K562 (cell line): Measurements from ENCODE around the gene MRGPRF. TPM values are rescaled to one million over a fixed set of nuclear protein-coding genes. Genes with fewer than 3 reads are reported as not detected.

Source experiments
- ARID1B ChIP-seq: fragments of 450-650 bp; IDR thresholded peaks from 2 replicates; pipeline ENCODE4 v1.6.1; 2016; ENCODE audit warnings: antibody characterized with exemption, mild to moderate bottlenecking, inconsistent platforms
- ATF7 ChIP-seq: fragments of 450-650 bp; IDR thresholded peaks from 2 replicates; pipeline ENCODE4 v1.7.1; 2014; ENCODE audit warnings: mild to moderate bottlenecking, moderate library complexity
- BCL6 ChIP-seq: fragments of 250-450 bp; sonication (Bioruptor Pico); IDR thresholded peaks from 2 replicates; pipeline ENCODE4 v1.4.0; 2020
- BHLHE40 ChIP-seq: IDR thresholded peaks from 2 replicates; pipeline ENCODE4 v1.6.1; 2011; ENCODE audit warnings: low read length, improper control_type of control experiment
- CREB1 ChIP-seq, 2 experiments: sonication (generic) in 1 of 2; formaldehyde crosslinking in 1 of 2; IDR thresholded peaks; 2 replicates each; pipeline versions ENCODE4 v1.6.1 to v1.8.0; 2012 to 2022; ENCODE audit warnings: inconsistent platforms in 1 of 2, mild to moderate bottlenecking in 1 of 2, missing genetic modification reagents in 1 of 2, moderate library complexity in 1 of 2
- CREM ChIP-seq: IDR thresholded peaks from 2 replicates; pipeline ENCODE4 v1.6.1; 2014; ENCODE audit warnings: antibody characterized with exemption, low read depth
- CTBP1 ChIP-seq: fragments of 450-650 bp; IDR thresholded peaks from 2 replicates; pipeline ENCODE4 v1.6.1; 2016; ENCODE audit warnings: borderline replicate concordance
- DDX20 ChIP-seq: fragments of 450-650 bp; IDR thresholded peaks from 2 replicates; pipeline ENCODE4 v1.6.1; 2016; ENCODE audit warnings: missing genetic modification characterization, low read depth, mild to moderate bottlenecking, missing compliant biosample characterization, moderate library complexity
- ETV5 ChIP-seq: sonication (generic); formaldehyde crosslinking; IDR thresholded peaks from 2 replicates; pipeline ENCODE4 v1.4.0; 2020; ENCODE audit warnings: low read depth, mild to moderate bottlenecking, missing genetic modification reagents
- GABPB1 ChIP-seq: sonication (generic); formaldehyde crosslinking; IDR thresholded peaks from 2 replicates; pipeline ENCODE4 v1.8.0; 2022; ENCODE audit warnings: mild to moderate bottlenecking, missing genetic modification reagents
- LARP7 ChIP-seq: fragments of 450-650 bp; IDR thresholded peaks from 2 replicates; pipeline ENCODE4 v1.6.1; 2016
- MEF2A ChIP-seq: IDR thresholded peaks from 2 replicates; pipeline ENCODE4 v1.6.1; 2011; ENCODE audit warnings: low read depth, mild to moderate bottlenecking, low read length, moderate library complexity; ENCODE audit not compliant: control insufficient read depth
- MEIS2 ChIP-seq: fragments of 450-650 bp; IDR thresholded peaks from 2 replicates; pipeline ENCODE4 v1.6.1; 2014; ENCODE audit warnings: mild to moderate bottlenecking; ENCODE audit not compliant: partially characterized antibody
- NFIX ChIP-seq: fragments of 250-450 bp; sonication (Bioruptor Pico); IDR thresholded peaks from 2 replicates; pipeline ENCODE4 v1.4.0; 2020; ENCODE audit warnings: low read depth, mild to moderate bottlenecking, moderate library complexity
- PBX2 ChIP-seq, 2 experiments: IDR thresholded peaks in 1 of 2; conservative IDR thresholded peaks in 1 of 2; 2 replicates each; pipeline ENCODE4 v1.6.1; 2016; ENCODE audit warnings: low read depth in 2 of 2, mild to moderate bottlenecking in 1 of 2, missing compliant biosample characterization in 1 of 2, missing genetic modification characterization in 1 of 2, moderate library complexity in 1 of 2
- PKNOX1 ChIP-seq: fragments of 450-650 bp; IDR thresholded peaks from 2 replicates; pipeline ENCODE4 v1.6.1; 2016
- PRDM10 ChIP-seq: fragments of 450-650 bp; IDR thresholded peaks from 2 replicates; pipeline ENCODE4 v1.6.1; 2018; ENCODE audit not compliant: partially characterized antibody
- RBFOX2 ChIP-seq: fragments of 200-400 bp; formaldehyde crosslinking; IDR thresholded peaks from 2 replicates; pipeline ENCODE4 v1.6.1; 2017; ENCODE audit warnings: low read depth, mild to moderate bottlenecking, low read length, moderate library complexity
- SETDB1 ChIP-seq: IDR thresholded peaks from one replicate; pipeline ENCODE4 v1.6.1; 2012; ENCODE audit warnings: low read length, control low read depth, inconsistent platforms
- ZKSCAN3 ChIP-seq: fragments of 250-450 bp; sonication (Bioruptor Pico); IDR thresholded peaks from 2 replicates; pipeline ENCODE4 v1.4.0; 2020
- polyA plus RNA-seq, 8 experiments: library from polyadenylated mRNA; depleted of rRNA in 4 of 8; stranded (reverse) in 5 of 8; unstranded in 3 of 8; fragments of >200 nt; fragmentation: Nextera tagmentation in 2 of 8; fragmentation: Illumina TruSeq in 1 of 8; extraction: Ambion mirVana in 2 of 8; extraction: Trizol in 1 of 8; gene quantifications; 2 replicates each; pipeline versions ENCODE4 v1.2.1 to v1.2.3, GENCODE V29; 2011 to 2014; ENCODE audit warnings: inconsistent platforms in 1 of 8, missing spikeins in 1 of 8
- total RNA-seq, 7 experiments: library from RNA; depleted of rRNA in 6 of 7; stranded (reverse); fragments of >200 nt in 6 of 7; fragmentation: Illumina TruSeq in 2 of 7; extraction: Trizol in 2 of 7; gene quantifications; 2 replicates each; pipeline versions ENCODE4 v1.2.1 to v1.2.3, GENCODE V29; 2011 to 2021; ENCODE audit warnings: low replicate concordance in 1 of 7

The MRGPRF gene
- total and polyA plus RNA-seq, 9 of the 15 experiments (the other 6 are each of a cell fraction or from before 2014, with no cell fraction given): not detected

- TF ChIP-seq MEIS2: peak; percentile 81
- TF ChIP-seq LARP7: no peak
- peak; percentile 52 for TF ChIP-seq PKNOX1
- 0 out of 2 replicates have a peak, but pooled peaks have one; percentile 19 for TF ChIP-seq RBFOX2
- TF ChIP-seq CTBP1: peak; percentile 30; the same call in 1 of the 2 replicates
- TF ChIP-seq CREM: peak; percentile 58; the same call in 1 of the 2 replicates
- no peak for TF ChIP-seq SETDB1
- no peak for TF ChIP-seq MEF2A
- TF ChIP-seq DDX20 (tag): no peak
- TF ChIP-seq PBX2 (CRISPR knock-in tag; IDR thresholded peaks at IDR 0.05; ENCODE audit: low read depth): no peak
- peak; percentile 27; the same call in 1 of the 2 replicates for TF ChIP-seq PBX2 (tag; conservative IDR thresholded peaks at IDR 0.05; ENCODE audit: low read depth)
- TF ChIP-seq PRDM10: peak; percentile 53
- TF ChIP-seq ATF7: peak; percentile 46; the same call in 1 of the 2 replicates
- TF ChIP-seq BHLHE40: peak; percentile 95
- no peak for TF ChIP-seq CREB1 (IDR thresholded peaks at IDR 0.05)
- peak; percentile 48; the same call in 1 of the 2 replicates for TF ChIP-seq CREB1 (CRISPR knock-in tag; IDR thresholded peaks at IDR 0.05)
- 0 out of 2 replicates have a peak, but pooled peaks have one; percentile 26 for TF ChIP-seq GABPB1 (CRISPR knock-in tag)
- no peak for TF ChIP-seq ZKSCAN3 (CRISPR knock-in tag)
- no peak for TF ChIP-seq BCL6
- peak; percentile 40; the same call in 1 of the 2 replicates for TF ChIP-seq ARID1B
- peak; percentile 60 for TF ChIP-seq ETV5
- no peak for TF ChIP-seq NFIX
Measured at GRCh38 chr11:68954836-68955606, 58.0 kb downstream of the MRGPRF start (continued).
